Measurements from ENCODE around the gene NPDC1. TPM values are rescaled to one million over a fixed set of nuclear protein-coding genes. Genes with fewer than 3 reads are reported as not detected.

Gene NPDC1
- total and polyA plus RNA-seq, 2 of the 8 experiments (the other 6 are each of a cell fraction or from before 2014, with no cell fraction given) = 26.2 to 44.1 TPM

DNA sequence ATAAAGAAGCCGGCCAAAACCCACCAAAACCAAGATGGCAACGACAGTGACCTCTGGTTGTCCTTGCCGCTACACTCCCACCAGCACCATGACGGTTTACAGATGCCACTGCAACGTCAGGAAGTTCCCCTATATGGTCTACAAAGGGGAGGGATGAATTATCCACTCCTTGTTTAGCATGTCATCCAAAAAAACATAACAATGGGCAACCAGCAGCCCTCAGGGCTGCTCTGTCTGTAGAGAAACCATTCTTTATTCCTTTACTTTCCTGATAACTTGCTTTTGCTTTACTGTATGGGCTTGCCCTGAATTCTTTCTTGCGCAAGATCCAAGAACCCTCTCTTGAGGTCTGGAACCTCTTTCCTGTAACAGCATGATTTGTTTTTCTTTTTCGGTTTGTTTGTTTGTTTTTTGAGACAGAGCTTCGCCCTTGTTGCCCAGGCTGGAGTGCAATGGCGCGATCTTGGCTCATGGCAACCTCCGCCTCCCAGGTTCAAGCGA lies 29.3 kb upstream of the NPDC1 start (continued):
- TF ChIP-seq BRCA1 (IDR thresholded peaks at IDR 0.05; ENCODE audit: low read depth, low read length) (no peak), CBX8 (IDR thresholded peaks at IDR 0.05; ENCODE audit: borderline replicate concordance, low read depth, low read length) (no peak), SP1 (IDR thresholded peaks at IDR 0.05; ENCODE audit: low read depth, low read length) (no peak), NRF1 (IDR thresholded peaks at IDR 0.05; ENCODE audit: low read depth, low read length) (no peak)
